Activated naive CD8-positive, alpha-beta T cell treated with anti-CD3 and anti-CD28 coated beads, Interleukin-2, amount 50 U/mL, for 24 hours (primary cell): ENCODE results near the gene LLGL2.

Experiments
- ATAC-seq: fragments of 150-1000 bp; cut with Tn5 transposase; one replicate; pipeline ENCODE4 v1.10.0; 2021
- DNase-seq: peaks from one replicate; pipeline ENCODE4 v3.0.0; 2021
- H3K27ac Mint-ChIP-seq: one replicate; pipeline ENCODE4 v1.8.0; 2021; ENCODE audit warnings: mild to moderate bottlenecking, mixed read lengths
- H3K27me3 Mint-ChIP-seq: one replicate; pipeline ENCODE4 v1.8.0; 2021; ENCODE audit warnings: mixed read lengths
- H3K36me3 Mint-ChIP-seq: one replicate; pipeline ENCODE4 v1.8.0; 2021; ENCODE audit warnings: low read depth, mixed read lengths
- H3K4me1 Mint-ChIP-seq: one replicate; pipeline ENCODE4 v1.8.0; 2021; ENCODE audit warnings: mixed read lengths
- H3K4me3 Mint-ChIP-seq: one replicate; pipeline ENCODE4 v1.8.0; 2021; ENCODE audit warnings: mild to moderate bottlenecking, moderate library complexity, mixed read lengths
- H3K9me3 Mint-ChIP-seq: one replicate; pipeline ENCODE4 v1.8.0; 2021; ENCODE audit warnings: mixed read lengths

Gene LLGL2

DNA sequence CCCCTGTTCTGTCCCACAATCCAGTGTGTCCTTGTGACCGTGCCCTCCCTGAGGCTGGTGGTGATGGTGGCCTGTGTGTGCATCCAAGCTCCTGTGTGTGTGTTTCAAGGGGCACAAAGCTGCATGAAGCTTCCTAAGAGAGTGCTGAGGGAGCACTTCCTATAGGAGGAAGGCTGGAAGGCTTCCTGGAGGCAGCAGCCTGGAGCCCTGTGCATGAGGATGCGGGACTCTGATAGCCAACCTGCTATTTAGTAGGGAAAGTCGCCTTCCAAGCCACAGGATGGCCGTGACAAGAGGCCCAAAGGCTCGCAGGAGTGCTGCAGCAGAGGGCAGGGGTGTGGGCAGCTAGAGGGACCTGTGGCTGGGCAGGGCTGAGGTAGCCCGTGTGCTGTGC is 70.4 kb downstream of the LLGL2 start:
- H3K27me3 Mint-ChIP-seq: no peaks in the 10 kb centered on the region
- no peak overlapping the region for H3K4me3 Mint-ChIP-seq
- H3K9me3 Mint-ChIP-seq: no peaks in the 10 kb centered on the region
- H3K27ac Mint-ChIP-seq: no peak overlapping the region
- ATAC-seq: no peak
- DNase-seq: no peak
- H3K36me3 Mint-ChIP-seq: no peaks in the 10 kb centered on the region
- no peaks in the 10 kb centered on the region for H3K4me1 Mint-ChIP-seq

DNA sequence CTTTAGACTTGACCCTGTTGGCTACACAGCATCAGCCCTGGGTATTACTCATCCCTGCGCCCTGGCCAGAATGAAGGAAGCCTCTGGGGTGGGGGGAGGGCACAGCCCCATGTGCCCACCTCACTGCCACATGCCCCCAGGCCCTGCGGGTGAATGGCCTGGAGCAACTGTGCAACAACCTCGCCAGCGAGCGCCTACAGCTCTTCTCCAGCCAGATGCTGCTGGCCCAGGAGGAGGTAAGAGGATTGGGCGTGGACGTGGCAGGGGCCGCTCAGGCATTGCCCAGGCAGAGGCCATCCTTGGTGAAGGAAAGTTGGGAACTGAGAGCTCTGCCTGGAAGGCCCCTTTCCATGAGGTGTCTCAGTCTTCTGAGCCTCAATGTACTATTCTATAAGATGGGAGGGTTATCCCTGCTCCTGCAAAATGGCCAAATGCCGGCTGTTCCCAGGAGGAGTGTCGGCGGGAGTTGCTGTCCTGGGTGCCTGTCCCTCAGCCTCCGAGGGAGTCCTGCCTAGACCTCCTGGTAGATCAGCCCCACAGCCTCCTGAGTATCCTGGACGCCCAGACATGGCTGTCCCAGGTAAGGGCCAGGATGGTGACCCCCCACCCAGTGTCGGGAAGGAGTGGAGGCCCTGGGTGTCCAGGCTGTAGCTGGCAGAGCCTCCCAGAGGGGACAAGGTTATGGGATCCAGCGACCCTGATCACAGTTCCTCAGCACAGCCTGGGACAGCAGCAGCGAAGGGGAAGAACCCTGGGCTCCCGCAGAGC is 71.0 kb downstream of the LLGL2 start:
- H3K27ac Mint-ChIP-seq: no peak overlapping the region
- no peak overlapping the region for H3K4me3 Mint-ChIP-seq
- H3K36me3 Mint-ChIP-seq: no peaks in the 10 kb centered on the region
- no peaks in the 10 kb centered on the region for H3K27me3 Mint-ChIP-seq
- no peaks in the 10 kb centered on the region for H3K4me1 Mint-ChIP-seq
- no peak for DNase-seq
- H3K9me3 Mint-ChIP-seq: no peaks in the 10 kb centered on the region
- ATAC-seq: no peak

DNA sequence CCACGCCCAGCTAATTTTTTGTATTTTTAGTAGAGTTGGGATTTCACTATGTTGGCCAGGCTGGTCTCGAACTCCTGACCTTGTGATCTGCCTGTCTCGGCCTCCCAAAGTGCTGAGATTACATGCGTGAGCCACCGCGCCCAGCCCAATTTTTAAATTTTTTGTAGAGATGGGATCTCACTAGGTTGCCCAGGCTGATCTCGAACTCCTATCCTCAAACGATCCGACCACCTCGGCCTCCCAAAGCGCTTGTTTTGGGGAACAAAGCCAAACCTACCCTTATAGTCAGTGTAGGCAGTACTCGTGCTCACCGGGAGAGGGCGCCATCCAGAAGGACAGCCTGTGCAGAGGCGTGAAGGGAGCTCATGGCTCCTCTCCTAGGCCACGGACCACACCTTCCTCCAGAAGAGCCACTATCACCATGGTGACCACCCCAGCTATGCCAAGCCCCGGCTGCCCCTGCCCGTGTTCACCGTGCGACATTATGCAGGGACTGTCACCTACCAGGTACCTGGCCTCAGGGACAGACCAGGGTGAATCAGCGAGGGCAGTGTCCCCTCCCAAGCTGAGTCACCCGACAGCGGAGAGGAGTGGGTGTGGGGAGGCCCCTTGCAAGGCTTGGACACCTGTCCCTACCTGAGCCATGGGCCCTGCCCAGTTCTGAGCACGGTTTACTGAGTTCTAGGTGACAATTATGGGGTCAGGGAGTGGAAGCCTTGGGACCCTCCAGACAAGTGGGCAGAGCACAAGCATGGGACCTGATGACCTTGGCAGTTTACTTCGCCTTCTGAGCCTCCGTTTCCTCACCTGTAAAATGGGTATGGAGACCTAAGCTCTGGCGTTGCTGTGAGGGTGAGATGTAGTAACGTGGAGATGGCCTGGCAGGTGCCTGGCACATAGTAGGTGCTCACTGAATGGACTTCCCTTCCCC is 75.8 kb downstream of the LLGL2 start:
- Mint-ChIP-seq H3K4me3 (no peak overlapping the region), H3K27me3 (no peaks in the 10 kb centered on the region), H3K27ac (no peak overlapping the region), H3K9me3 (no peaks in the 10 kb centered on the region), H3K36me3 (no peaks in the 10 kb centered on the region), H3K4me1 (no peaks in the 10 kb centered on the region)
- ATAC-seq (peak; percentile 70), DNase-seq (peak; percentile 72)

DNA sequence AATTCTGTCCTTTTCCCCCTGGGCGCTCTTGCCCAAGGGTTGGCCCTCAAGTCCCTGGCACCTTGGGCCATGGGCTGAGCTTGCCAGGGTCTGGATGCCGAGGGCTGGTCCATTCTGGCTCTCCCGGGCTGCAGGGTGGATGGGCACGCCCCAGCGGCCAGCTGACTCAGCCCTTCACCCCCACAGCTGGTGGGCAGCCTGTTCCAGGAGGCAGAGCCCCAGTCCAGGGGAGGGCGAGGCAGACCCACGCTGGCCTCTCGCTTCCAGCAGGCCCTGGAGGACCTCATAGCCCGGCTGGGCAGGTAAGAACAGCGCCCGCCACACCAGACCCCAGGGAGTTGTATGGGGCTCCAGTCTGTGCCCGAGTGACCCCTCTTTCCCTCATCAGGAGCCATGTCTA is 77.1 kb downstream of the LLGL2 start:
- Mint-ChIP-seq H3K27ac (no peak overlapping the region), H3K27me3 (no peaks in the 10 kb centered on the region), H3K9me3 (no peaks in the 10 kb centered on the region), H3K4me1 (no peaks in the 10 kb centered on the region), H3K36me3 (no peaks in the 10 kb centered on the region), H3K4me3 (no peak overlapping the region)
- DNase-seq (no peak), ATAC-seq (no peak)

DNA sequence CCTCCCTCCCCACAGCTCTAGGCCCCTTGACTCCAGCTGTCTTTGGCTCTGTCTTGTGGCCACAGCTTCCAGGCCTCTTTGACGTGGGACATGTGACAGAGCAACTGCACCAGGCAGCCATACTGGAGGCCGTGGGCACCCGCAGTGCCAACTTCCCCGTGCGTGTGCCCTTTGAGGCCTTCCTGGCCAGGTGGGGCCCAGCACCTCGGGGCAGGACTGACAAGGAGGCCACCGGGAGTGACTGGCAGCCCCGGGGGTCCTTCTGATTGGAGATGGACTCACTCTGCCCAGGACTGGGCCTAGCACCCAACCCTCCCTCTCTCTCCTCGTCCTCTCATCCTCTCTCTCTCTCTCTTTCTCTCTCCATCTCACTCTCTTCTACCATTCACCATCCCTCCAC is 77.6 kb downstream of the LLGL2 start:
- Mint-ChIP-seq H3K27ac (no peak overlapping the region), H3K36me3 (no peaks in the 10 kb centered on the region), H3K4me1 (no peaks in the 10 kb centered on the region), H3K4me3 (no peak overlapping the region), H3K27me3 (no peaks in the 10 kb centered on the region), H3K9me3 (no peaks in the 10 kb centered on the region)
- DNase-seq: no peak
- no peak for ATAC-seq

DNA sequence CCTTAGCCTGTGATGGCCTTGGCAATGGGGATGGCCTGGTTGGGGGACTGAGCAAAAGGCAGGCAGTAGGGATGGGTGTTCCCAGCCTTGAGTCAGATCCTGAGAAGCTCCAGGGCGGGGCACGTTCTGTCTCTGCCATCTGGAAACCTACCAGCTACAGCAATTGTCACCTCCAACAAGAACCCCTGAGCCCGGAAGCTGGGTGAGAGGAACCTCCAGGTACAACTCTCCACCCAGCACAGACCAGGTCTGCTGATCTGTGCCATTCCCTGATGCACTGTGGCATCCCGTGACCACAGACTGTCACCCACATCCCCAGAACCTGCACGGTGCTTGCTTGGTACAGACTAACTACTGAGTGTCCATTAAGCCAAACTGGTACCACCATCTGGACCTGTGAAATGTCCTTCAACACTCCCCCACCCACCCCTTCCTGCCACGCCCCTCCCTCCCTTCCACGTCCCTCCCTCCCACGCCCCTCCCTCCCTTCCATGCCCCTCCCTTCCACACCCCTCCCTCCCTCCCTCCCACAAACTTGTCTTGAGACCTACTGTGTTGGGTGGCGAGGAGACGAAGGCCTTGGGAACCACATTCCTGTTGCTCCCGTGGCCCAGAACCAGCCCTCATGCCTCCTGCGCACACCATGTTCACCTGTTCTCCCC is 78.7 kb downstream of the LLGL2 start:
- ATAC-seq (peak; percentile 23), DNase-seq (no peak)
- Mint-ChIP-seq H3K27ac (no peak overlapping the region), H3K4me3 (no peak overlapping the region), H3K36me3 (no peaks in the 10 kb centered on the region), H3K27me3 (no peaks in the 10 kb centered on the region), H3K4me1 (no peaks in the 10 kb centered on the region), H3K9me3 (no peaks in the 10 kb centered on the region)

DNA sequence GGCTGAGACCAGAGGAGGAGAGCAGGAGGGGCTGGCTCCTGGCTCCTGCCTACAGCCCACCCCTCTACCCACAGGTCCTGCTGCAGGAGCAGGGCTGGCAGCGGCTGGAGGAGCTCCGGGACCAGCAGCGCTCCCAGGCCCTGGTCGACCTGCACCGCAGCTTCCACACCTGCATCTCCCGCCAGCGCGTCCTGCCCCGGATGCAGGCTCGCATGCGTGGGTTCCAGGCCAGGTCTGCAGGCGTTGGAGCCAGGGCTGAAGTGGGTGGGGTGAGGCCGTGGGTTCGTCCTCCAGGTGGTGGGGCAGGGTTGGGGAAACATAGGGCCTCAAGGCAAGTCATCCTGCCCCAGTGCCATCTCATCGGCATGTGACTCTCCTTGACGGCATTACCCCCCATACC is 80.3 kb downstream of the LLGL2 start:
- no peaks in the 10 kb centered on the region for H3K36me3 Mint-ChIP-seq
- no peaks in the 10 kb centered on the region for H3K4me1 Mint-ChIP-seq
- DNase-seq: no peak

DNA sequence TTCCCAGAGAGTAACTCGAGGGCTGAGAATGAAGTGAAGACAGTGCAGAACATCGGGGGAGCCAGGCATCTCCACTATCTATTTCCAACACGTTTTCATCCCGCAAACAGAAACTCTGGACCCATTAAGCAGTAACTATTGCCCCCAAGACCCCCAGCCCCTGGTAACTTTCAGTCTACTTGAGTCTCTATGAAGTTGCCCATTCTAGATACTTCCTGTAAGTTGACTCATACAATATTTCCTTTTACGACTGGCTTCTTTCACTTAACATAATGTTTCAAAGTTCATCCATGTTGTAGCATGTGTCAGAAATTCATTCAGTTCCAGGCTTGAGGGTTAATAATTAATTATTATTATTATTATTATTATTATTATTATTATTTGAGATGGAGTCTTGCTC is 81.6 kb downstream of the LLGL2 start:
- no peak overlapping the region for H3K4me3 Mint-ChIP-seq
- H3K27me3 Mint-ChIP-seq: no peaks in the 10 kb centered on the region
- no peaks in the 10 kb centered on the region for H3K36me3 Mint-ChIP-seq
- no peaks in the 10 kb centered on the region for H3K4me1 Mint-ChIP-seq
- DNase-seq: no peak
- H3K27ac Mint-ChIP-seq: no peak overlapping the region
- H3K9me3 Mint-ChIP-seq: no peaks in the 10 kb centered on the region
- ATAC-seq: no peak

More for the DNA sequence above, 80.3 kb downstream of the LLGL2 start:
- ATAC-seq: no peak
- Mint-ChIP-seq H3K27me3 (no peaks in the 10 kb centered on the region), H3K9me3 (no peaks in the 10 kb centered on the region), H3K27ac (no peak overlapping the region), H3K4me3 (no peak overlapping the region)

DNA sequence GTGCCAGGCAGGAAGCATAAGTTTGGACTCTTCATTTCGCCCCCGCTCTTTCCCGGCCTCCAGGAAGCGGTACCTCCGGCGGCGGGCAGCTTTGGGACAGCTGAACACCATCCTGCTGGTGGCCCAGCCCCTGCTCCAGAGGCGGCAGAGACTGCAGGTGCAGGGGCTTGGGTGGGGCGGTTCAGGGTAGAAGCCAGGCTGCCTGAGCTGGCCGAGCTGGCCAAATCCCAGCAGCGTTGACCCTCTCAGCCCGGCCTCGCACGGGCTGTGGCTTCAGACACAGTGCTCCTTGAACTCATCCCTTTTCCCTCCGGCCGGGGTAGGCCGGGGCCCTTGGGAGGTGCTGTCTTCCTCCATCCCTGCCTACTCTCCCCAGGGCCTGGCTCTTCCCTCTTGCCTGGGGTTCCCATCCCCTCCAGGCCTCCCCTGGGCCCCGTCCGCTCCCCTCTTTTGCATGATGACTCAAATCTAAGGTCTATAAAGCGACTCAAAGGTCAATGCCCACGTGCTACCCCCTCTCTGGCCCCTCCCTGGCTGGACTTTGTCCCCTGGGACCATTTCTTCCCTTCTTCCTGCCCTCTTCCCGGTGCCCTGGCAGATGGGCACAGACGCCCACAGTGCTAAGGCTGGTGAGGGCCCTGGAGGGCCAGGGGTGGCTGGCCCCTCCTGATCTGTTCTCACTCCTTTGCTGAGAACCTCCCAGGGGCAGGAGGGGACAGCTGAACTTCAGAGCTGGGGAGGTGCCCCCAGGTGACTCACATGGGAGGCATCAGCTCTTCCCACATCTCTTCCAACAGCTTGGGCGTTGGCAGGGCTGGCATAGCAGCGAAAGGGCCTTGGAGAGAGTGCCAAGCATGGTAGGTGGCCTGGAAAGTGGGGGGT is 84.8 kb downstream of the LLGL2 start:
- Mint-ChIP-seq H3K9me3 (no peaks in the 10 kb centered on the region), H3K36me3 (no peaks in the 10 kb centered on the region), H3K27me3 (no peaks in the 10 kb centered on the region), H3K27ac (no peak overlapping the region), H3K4me1 (no peaks in the 10 kb centered on the region), H3K4me3 (no peak overlapping the region)
- ATAC-seq: no peak
- no peak for DNase-seq

DNA sequence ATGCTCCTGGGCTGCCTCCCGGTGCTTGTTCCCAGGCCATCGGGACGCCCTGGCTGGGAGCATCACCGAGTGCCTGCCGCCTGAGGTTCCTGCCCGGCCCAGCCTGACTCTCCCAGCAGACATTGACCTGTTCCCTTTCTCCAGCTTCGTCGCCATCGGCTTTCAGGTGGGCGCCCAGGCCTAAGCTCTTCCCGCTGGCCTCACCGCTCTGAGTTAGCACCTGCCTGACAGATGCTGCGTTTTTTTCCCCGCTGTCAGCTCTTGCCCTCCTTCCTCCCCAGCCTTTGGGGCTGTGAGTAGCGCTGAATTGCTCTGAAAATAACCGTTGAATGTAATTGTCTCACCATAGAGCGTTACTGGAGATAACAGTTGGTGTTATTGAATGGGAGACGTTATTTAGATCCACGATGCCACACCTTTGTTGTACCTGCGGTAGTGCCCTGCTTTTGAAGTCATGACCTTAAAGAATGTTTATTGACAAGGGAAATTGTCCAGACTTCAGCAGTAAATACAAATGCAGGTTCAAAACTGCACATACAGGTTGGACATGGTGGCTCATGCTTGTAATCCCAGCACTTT is 86.4 kb downstream of the LLGL2 start:
- Mint-ChIP-seq H3K27ac (no peak overlapping the region), H3K4me3 (no peak overlapping the region), H3K36me3 (no peaks in the 10 kb centered on the region), H3K27me3 (no peaks in the 10 kb centered on the region), H3K9me3 (no peaks in the 10 kb centered on the region), H3K4me1 (no peaks in the 10 kb centered on the region)
- ATAC-seq: no peak
- no peak for DNase-seq

DNA sequence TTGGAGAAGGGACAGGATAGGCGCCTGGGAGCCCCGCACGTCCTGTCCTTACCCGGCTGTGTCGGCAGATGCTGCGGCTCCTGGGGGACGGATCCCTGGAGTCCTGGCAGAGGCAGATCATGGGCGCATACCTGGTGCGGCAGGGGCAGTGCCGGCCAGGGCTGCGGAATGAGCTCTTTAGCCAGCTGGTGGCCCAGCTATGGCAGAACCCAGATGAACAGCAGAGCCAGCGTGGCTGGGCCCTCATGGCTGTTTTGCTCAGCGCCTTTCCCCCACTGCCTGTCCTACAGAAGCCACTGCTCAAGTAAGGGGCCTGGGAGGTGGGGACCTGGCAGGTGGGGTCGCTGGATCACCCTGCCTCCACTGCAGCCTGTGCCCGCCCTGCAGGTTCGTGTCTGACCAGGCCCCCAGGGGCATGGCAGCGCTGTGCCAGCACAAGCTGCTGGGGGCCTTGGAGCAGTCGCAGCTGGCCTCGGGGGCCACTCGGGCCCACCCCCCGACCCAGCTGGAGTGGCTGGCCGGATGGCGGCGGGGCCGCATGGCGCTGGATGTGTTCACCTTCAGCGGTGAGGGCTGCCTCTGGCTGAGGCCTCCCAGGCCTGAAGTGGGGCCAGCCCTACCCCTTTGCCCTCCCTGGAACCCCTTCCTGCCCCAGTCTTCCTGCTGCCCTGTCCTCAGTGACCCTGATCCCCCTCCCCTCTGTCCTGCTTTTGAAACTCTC is 87.6 kb downstream of the LLGL2 start:
- ATAC-seq: no peak
- H3K27me3 Mint-ChIP-seq: no peaks in the 10 kb centered on the region

DNA sequence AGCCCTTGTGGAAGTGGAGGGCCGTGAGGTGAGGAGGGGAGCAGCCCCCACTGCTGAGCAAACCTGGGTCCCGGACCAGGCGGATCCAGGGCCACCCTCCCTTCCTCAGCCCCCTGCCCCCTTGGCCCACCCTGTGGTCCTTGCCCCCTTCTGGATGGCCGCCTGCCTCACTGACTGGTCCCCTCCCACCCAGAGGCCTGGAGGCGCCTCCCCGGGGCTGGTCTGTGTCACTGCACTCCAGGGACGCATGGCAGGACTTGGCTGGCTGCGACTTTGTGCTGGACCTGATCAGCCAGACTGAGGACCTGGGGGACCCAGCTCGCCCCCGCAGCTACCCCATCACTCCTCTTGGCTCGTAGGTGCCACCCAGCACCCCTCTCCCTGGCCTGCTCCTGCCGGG is 88.5 kb downstream of the LLGL2 start:
- DNase-seq (no peak), ATAC-seq (no peak)
- Mint-ChIP-seq H3K36me3 (no peaks in the 10 kb centered on the region), H3K27ac (no peak overlapping the region), H3K9me3 (no peaks in the 10 kb centered on the region), H3K4me3 (no peak overlapping the region), H3K4me1 (no peaks in the 10 kb centered on the region), H3K27me3 (no peaks in the 10 kb centered on the region)

More for the DNA sequence above, 87.6 kb downstream of the LLGL2 start:
- H3K9me3 Mint-ChIP-seq: no peaks in the 10 kb centered on the region
- no peak for DNase-seq
- no peaks in the 10 kb centered on the region for H3K4me1 Mint-ChIP-seq
- H3K27ac Mint-ChIP-seq: no peak overlapping the region
- no peaks in the 10 kb centered on the region for H3K36me3 Mint-ChIP-seq
- no peak overlapping the region for H3K4me3 Mint-ChIP-seq

DNA sequence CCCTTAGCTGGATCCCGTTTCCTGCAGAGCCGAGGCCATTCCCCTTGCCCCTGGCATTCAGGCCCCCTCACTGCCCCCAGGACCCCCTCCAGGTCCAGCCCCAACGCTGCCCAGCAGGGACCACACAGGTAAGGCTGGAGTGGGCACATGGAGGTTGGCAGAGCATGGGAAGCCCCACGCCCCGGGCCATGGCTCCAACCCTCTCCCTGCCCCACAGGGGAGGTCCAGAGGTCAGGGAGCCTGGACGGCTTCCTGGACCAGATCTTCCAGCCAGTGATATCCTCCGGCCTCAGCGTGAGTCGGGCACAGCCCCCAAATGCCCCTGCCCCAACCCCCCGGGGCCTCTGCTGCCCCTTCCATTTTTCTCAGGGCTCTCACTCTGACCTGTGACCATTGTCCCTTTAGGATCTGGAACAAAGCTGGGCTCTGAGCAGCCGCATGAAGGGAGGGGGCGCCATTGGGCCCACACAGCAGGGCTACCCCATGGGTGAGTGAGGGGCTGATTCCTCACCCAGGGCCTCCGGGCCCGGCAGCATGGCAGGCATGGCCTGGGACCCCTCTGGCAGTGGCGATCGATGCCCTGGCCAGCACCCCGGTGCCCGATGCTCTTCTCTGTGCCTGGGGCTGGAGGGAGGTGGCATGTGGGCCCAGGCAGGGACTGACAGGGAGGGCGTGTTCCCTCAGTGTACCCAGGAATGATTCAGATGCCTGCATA is 89.2 kb downstream of the LLGL2 start:
- Mint-ChIP-seq H3K9me3 (no peaks in the 10 kb centered on the region), H3K36me3 (no peaks in the 10 kb centered on the region), H3K4me1 (no peaks in the 10 kb centered on the region), H3K27me3 (no peaks in the 10 kb centered on the region), H3K4me3 (no peak overlapping the region), H3K27ac (no peak overlapping the region)
- ATAC-seq (no peak), DNase-seq (no peak)
